Left renal cortex interstitium (tissue), 4 donors: ENCODE data around the gene MR1. TPM values are rescaled to one million over a fixed set of nuclear protein-coding genes. Genes with fewer than 3 reads are reported as not detected.
"Not testable (repeated sequence)": the region's sequence is repeated elsewhere in the genome, so short reads cannot be mapped to it uniquely, and the experiment has no call there.

Experiments used
- DNase-seq, 4 donors: peaks; one replicate each; pipeline ENCODE4 v3.0.0-alpha.2; 2013; ENCODE audit warnings: low read depth in 4 of 4, low spot score in 2 of 4, missing footprints in 1 of 4
- polyA plus RNA-seq, 4 donors: library from polyadenylated mRNA; unstranded; fragments of 120-200 nt; gene quantifications; one replicate each; pipeline ENCODE4 v1.2.1, GENCODE V29; 2013; ENCODE audit not compliant: insufficient read length in 4 of 4

MR1 gene
- polyA plus RNA-seq, 4 donors = 3.4 to 6.6 (median 4.9) TPM

DNA sequence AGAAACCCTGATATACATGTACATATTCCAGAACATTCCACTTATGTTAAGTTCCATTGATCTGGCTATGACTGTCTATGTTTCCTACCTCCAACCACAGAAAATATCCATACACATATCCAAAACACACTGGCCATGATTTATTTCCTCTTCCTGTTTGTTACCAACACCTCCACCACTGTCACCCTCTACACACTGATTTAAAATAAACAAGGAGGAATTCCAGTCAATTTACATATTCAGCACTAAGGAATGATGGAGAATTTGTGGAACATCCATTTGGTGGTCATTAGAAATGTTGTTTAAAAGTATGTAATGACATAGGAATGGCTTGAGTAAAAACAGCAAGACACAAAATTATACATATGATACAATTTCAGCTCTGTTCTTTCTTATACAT is 5.6 kb upstream of the MR1 start:
- no peak for DNase-seq

DNA sequence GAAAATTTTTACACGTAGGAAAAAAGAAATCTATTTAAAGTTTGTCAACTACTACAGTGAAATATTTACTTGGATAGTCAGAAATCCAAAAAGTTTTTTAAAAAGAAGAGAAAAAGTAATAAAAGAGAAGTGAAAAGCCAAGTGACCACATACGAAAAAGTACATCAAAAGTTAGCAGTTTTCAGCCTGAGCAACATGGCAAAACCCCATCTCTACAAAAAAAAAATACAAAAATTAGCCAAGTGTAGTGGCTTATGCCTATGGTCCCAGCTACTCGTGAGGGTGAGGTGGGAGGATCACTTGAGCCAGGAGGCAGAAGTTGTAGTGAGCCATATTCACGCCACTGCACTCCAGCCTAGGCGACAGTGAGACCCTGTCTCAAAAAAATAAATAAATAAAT is 5.2 kb upstream of the MR1 start:
- no peak for DNase-seq

DNA sequence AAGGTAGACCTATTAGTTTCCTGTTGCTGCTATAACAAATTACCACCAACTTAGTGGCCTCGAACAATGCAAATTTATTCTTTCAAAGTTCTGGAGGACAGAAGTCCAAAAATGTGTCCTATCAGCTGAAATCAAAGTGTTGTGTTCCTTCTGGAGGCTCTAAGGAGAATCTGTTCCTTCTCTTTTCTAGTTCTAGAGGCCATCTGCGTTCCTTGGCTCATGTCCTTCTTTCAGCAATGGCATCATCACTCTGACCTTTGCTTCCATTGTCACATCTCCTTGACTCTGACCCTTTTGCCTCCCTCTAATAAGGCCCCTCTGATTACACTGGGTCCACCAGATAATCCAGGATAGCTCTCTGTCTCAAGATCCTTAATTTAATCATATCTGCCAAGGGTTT is 1.2 kb upstream of the MR1 start:
- DNase-seq = no peak

DNA sequence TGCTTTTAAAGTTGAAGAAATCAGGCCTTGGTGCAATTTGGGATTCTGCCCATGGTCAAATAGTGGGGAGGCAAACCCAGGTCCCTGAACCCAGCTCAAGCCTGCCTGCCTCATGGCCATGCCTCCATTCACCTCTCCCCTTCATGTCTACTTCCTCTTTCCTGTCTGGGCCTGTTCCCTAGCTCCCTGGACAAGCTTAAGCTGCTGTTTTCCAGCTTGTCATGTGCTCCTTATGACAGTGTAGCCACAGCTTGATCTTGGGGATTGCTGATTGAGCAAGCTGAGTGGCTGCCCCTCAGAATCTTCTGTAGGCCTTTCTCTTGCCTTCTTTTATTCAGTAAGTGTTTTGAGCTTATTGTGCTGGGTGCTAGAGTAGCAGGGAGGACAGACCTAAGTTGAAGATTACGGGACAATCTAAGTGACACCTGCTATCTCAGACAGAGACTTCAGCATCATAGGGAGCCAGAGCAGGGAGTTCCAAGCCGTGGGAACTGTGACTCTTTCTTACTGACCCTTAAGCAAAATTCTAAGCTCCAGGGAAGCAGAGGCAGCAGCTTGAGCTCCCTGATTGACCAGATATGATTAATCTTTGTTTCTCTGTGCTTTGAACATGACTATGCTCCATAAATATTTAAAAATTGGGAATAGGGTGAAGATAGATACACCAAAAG is 520 bp upstream of the MR1 start:
- peak in 1 of 4 donors; percentile 44 for DNase-seq

DNA sequence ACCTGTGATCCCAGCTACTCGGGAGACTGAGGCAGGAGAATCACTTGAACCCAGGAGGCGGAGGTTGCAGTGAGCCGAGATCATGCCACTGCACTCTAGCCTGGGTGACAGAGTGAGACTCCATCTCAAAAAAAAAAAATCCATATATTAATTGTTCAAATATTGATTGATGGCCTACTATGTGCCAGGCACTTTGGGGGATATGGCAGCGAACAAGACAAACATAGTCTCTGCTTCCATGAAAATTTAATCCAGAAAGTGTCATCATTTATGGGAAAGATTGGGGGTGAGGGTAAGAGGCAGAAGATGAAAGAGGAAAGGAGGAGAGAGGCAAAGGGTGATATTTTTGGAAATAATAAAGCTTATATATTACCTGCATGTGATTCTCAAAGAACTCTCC is 1.4 kb downstream of the MR1 start:
- not testable (repeated sequence) for DNase-seq

DNA sequence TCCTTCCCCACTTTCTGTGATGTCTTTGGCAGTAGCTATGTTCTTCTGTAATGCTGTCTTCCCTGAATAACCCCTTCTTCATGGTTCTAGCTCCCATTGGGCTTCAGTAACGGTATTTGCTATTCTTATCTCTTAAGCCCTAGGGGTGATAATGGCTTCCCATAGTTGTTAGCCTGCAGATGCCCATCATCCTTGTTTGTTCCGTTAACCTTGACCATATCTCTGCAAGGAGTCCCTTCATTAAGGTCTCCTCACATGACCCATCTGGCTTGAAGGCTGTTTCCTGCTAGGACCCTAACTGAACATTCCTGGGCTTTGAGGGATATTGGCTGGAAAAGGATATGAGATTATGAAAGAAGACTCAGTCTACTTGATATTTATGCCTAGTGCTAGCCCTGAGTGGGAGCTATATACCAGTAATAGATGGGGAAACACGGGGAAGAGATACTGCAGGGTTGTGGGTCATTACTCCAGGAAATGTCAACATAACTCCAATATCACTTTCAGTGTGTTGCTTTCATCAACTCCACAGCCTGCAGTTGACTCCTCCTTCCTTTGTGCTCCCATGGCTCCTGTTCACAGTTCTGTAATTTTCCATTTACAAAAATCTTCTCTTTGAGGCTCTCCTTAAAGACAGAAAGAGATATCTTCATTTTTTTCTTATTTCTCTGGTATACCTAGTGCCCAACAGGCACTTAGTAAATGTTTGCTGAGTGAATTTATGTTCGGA is 2.5 kb downstream of the MR1 start:
- DNase-seq = no peak

DNA sequence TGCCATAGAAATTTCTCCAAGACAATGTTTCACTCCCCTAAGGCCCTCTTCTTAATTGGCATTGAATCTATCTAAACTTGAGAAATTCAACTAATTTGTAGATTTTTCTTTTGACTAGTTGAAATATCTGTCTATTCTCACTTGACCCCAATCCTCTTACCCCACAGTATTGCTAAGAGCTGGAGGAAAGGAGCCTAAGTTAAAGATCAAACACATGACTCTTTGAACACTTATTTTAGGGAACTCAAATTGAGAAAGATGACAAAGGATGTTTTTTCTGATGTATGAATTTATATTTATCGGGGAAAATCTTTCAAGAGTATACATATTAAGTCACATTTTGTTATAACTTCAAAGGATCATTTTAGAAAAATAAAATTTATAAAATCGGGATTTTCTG is 3.6 kb downstream of the MR1 start:
- DNase-seq = no peak

DNA sequence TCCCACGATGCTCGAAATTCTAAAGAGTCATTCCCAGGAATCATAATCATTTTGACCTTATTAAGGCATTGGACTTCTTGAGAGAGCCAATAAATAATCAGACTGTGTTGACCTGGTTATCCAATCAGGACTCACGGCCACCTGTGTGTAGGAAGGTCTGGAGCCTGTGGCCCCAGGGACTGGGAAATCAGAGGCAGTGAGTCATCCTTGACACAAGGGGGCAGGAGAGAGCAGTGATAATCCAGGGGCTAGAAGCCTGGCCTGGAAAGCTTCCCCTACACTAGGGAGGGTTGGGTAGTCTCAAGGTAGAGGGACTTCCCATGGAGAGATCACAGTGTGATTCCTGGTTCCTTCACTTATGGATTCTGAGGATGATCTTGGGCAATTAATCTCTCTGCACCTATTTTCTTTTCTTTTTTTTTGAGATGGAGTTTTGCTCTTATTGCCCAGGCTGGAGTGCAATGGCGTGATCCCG is 4.7 kb downstream of the MR1 start:
- peak in 1 of 4 donors; percentile 25 for DNase-seq

DNA sequence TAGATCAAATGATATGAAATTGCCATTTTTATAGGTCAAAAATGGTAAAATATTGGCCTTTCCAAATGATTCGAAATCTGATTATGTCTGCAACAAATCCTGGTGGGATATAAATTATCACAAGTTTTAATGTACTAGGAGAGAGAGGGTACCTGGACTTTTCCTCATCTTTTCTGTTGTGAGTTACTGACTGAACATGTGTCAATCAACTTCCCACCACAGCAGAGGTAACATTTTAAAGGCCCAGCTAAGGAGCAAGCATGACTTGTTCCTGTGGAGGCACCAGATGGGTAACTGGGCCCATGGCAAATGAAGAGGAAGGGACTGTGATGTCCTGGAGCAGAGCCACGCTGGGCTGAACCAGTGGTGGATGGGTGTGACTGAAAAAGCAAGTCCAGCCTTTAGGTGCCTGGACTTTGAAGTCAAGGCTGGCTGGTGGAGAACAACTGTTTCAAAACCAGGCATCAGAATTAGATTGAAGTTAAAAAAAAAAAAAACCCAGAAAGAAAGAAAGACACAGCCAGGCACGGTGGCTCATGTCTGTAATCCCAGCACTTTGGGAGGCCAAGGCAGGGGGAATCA is 6.6 kb downstream of the MR1 start:
- DNase-seq = no peak

DNA sequence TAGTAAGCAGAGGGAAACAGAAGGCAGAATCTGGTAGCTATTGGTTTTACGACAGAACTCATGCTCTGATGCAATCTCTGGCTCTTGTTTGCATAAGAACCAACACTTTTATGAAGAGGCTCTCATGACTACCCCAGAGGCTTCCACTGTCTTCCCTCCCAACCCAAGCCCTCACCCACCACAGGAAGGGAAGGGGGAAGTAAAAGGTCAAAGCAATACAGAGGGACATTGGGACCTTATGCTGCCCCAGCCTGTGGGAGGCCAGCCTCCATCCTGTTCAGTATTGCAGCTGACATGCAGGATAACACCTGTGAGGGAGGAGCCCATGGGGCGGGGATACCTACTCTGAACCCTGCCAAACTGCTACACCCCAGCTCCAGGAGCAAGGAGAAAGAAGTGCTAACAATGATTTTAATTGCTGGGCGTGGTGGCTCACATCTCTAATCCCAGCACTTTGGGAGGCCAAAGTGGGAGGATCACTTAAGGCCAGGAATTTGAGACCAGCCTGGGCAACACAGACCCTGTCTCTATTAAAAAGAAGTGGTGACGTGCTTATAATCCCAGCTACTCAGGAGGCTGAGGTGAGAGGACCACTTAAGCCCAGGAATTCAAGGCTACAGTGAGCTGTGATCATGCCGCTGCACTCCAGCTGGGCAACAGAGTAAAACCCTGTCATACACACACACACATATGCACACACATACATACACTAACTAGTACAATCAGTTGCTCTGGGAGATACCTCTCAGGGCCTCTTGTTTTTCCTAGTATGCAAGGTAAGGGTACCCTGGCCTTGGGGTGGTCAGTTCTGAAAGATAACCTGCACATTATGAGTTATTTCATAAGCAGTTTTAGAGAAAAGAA is 9.5 kb downstream of the MR1 start:
- no peak for DNase-seq

DNA sequence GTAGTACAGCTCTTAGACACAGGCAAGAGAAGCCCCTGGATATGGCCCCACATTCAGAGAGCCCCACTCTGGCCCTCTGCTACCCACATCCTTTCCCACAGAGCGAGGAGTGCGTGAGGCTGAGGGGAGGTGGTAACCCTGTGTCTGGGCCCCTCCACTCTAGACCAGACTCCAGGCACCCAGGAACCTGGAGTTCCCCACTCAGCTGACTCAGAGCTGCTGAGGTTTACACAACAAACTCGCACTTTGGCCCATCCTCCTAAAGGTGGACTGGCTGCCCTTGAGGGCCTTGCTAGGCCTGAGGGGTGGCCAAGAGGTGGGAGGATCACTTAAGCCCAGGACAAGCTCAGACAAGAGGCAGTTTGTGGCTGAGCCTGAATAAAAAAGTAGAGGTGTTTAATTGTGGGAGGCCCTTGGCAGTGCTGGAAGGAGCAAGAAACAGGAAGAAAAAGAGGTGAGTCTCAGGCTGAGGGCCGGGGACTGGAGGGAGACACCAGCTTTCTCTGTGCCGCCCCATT is 10.7 kb downstream of the MR1 start:
- DNase-seq = no peak

DNA sequence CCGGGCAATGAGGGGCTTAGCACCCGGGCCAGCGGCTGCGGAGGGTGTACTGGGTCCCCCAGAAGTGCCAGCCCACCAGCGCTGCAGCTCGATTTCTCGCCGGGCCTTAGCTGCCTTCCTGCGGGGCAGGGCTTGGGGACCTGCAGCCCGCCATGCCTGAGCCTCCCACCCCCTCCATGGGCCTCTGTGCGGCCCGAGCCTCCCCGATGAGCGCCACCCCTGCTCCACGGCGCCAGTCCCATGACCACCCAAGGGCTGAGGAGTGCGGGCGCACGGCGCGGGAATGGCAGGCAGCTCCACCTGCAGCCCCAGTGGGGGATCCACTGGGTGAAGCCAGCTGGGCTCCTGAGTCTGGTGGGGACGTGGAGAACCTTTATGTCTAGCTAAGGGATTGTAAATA is 12.2 kb downstream of the MR1 start:
- DNase-seq = not testable (repeated sequence)

DNA sequence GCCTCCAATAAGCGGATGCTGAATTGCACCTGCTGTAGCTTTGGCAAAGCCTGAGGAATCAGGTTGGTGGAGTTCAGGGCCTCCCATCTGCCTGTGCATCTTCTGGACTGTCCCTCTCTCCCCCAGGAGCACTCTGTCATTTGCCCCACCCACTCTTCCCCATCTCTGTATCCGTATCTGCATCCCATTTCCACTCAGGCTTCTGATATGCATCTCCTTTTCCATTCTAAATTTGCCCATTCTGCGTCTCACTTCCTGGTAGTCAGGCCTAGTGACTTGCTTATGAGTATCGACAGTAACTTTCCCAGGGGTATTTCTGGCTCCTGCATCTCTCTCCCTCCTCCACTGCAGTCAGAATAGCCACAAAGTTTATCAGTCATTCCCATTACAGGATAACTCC is 15.6 kb downstream of the MR1 start:
- no peak for DNase-seq

DNA sequence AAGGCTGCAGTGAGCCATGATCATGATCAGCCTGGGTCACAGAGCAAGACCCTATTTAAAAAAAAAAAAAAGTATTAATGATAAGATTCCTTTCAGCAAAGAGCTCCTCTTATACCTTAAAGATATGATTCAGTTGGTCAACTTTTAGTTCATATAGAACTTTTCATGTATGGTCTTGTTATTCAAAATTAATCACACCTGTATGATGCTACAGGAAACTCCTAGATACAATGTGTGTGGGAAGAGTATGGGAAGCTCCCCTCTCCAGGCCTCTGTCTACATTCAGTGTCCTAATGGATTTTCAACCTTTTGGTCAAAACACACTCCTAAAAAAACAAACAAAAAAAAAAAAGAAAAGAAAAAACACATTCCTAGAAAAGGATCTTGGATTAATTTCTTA is 17.1 kb downstream of the MR1 start:
- DNase-seq = no peak

DNA sequence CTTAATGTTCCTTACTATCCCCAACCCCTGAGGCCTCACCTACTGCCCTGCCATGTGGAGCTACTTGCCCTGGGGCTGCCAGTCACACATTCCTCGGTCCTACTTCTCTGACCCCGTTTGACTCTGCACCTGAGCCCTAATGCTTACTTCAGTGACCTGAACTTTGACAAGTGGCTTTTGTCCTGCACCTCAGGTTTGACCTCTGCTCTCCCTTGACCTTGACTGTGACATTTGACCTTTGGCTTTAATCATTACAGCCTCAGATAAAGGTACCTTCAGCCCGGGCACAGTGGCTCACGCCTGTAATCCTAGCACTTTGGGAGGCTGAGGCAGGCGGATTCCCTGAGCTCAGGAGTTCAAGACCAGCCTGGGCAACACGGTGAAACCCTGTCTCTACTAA is 22.8 kb downstream of the MR1 start:
- DNase-seq = no peak

DNA sequence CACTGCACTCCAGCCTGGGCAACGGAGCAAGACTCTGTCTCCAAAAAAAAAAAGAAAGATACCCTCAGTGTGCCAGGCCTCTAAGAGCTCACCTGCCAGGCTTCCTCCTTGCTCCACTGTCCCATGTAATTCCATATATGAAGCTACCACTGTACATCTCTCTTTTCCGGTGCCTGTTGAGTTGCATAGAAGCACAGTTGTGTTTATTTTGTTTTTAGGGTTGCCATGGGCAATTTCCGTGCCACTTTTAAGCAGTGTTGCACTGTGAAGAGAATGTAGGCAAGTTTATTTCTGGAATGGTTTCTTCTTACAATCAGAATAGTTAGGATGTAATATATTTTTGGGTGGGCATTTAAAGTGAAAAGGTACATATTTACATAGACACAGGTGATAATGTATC is 23.3 kb downstream of the MR1 start:
- DNase-seq = no peak

DNA sequence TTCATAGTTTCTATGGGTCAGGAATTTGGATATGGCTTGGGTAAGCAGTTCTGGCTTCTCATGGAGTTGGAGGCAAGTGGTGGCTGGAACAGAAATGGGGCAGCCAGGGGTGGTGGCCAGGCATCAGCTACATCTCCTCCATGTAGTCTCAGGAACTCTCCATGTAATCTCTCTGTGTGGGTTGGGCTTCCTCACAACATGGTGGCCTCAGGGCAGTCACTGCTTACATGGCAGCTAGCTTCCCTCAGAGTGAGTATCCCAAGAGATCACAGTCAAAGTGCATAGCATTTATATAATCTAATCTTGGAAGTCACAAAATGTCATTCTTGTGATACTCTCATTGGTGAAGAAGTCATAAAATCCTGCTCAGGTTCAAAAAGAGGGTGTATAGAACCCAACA is 25.7 kb downstream of the MR1 start:
- no peak for DNase-seq

DNA sequence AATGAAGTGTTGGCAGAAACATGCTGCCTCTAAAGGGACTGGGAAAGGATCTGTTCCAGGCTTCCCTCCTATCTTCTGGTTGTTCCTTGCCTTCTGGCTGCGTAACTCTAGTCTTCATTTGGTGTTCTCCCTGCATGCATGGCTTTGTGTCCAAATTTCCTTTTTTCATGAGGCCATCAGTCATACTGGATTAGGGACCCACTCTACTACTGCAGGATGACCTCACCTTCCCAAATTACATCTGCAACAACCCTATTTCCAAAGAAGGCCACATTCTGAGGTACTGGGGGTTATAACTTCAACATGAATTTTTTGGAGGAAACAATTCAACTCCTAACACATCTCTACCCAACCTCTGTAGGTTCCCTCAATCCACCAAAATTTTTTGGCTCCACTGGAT is 26.3 kb downstream of the MR1 start:
- no peak for DNase-seq

DNA sequence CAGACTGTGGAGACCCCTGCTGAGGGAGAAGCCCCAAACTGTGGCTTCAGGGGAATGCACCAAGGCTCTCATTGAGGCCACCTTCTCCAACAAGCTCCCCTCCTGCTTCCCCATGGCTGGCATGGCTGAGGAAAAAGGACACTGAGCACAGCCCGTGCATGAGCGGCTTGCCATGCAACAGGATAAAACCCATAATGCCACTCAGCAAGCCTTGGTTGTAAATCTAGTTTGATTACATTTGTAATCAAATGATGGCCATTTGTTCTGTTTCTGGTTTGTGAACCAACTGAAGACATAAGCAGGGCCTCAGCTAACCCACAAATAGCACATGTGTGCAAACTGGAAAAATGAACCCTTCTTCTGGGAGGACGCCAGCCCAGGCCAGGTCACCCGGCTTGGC is 27.2 kb downstream of the MR1 start:
- not testable (repeated sequence) for DNase-seq

DNA sequence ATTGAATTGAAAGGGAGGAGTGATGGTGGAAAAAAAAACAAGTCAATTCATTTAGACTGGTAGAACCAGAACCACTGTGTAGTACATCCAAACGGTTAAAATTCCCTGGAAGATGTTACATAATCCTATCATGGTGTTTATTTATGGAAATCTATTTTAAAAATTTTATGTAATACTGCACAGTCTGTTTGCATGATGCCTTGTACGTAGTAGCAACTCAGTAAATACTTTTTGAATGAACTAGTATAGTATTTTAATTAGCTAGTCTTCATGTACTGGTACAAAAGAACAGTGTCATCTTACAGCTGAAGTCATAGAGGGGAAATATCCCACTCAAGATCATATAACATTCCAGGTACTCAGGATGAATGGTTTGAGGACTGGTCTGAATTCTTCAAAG is 27.7 kb downstream of the MR1 start:
- DNase-seq = no peak
